Right renal cortex interstitium (tissue), 3 donors: Measurements from ENCODE around the gene KRTAP5-5. TPM values are rescaled to one million over a fixed set of nuclear protein-coding genes. Genes with fewer than 3 reads are reported as not detected.
"Not testable (repeated sequence)": the region's sequence is repeated elsewhere in the genome, so short reads cannot be mapped to it uniquely, and the experiment has no call there.

Experiments used
- DNase-seq, 3 donors: peaks; one replicate each; pipeline ENCODE4 v3.0.0-alpha.2; 2013; ENCODE audit warnings: low read depth in 3 of 3, low spot score in 2 of 3
- polyA plus RNA-seq, 3 donors: library from polyadenylated mRNA; unstranded; fragments of 120-200 nt; gene quantifications; one replicate each; pipeline ENCODE4 v1.2.1, GENCODE V29; 2013; ENCODE audit not compliant: insufficient read length in 3 of 3

KRTAP5-5 gene
- polyA plus RNA-seq = not detected

GRCh38 chr11:1629326-1630185 is at the start of gene KRTAP5-5:
Gene KRTAP5-5, plus strand, starts transcription at chr11:1629775. Its CDS starts 66 bp downstream, at chr11:1629841.
- DNase-seq = no peak

GRCh38 chr11:1581976-1582375 is 47.6 kb upstream of the KRTAP5-5 start:
- no peak for DNase-seq

- DNase-seq = not testable (repeated sequence)
Observed at GRCh38 chr11:1582909-1583308, 46.7 kb upstream of the KRTAP5-5 start.

GRCh38 chr11:1584661-1585370 is 44.8 kb upstream of the KRTAP5-5 start, which contains the start of gene KRTAP5-1:
Gene KRTAP5-1, minus strand, starts transcription at chr11:1585283. Its CDS starts 34 bp downstream, at chr11:1585249.
- not testable (repeated sequence) for DNase-seq

GRCh38 chr11:1586699-1587098 is 42.9 kb upstream of the KRTAP5-5 start:
- no peak for DNase-seq

- not testable (repeated sequence) for DNase-seq
Observed at GRCh38 chr11:1589191-1589963, 40.2 kb upstream of the KRTAP5-5 start.

- no peak for DNase-seq
Observed at GRCh38 chr11:1589996-1590395, 39.6 kb upstream of the KRTAP5-5 start.

- no peak for DNase-seq
Observed at GRCh38 chr11:1592628-1593027, 36.9 kb upstream of the KRTAP5-5 start.

- not testable (repeated sequence) for DNase-seq
Observed at GRCh38 chr11:1595994-1596575, 33.5 kb upstream of the KRTAP5-5 start.

GRCh38 chr11:1596576-1597121 is 32.9 kb upstream of the KRTAP5-5 start:
- not testable (repeated sequence) for DNase-seq

- no peak for DNase-seq
Observed at GRCh38 chr11:1597331-1597993, 32.1 kb upstream of the KRTAP5-5 start.

GRCh38 chr11:1597994-1598380 is 31.6 kb upstream of the KRTAP5-5 start, which contains the start of gene KRTAP5-2:
Gene KRTAP5-2, minus strand, starts transcription at chr11:1598294. Its CDS starts 44 bp downstream, at chr11:1598250.
- DNase-seq = no peak

GRCh38 chr11:1598406-1598805 is 31.2 kb upstream of the KRTAP5-5 start:
- not testable (repeated sequence) for DNase-seq

GRCh38 chr11:1598816-1599215 is 30.8 kb upstream of the KRTAP5-5 start:
- DNase-seq = no peak

GRCh38 chr11:1600626-1601025 is 28.9 kb upstream of the KRTAP5-5 start:
- no peak for DNase-seq

- not testable (repeated sequence) for DNase-seq
Observed at GRCh38 chr11:1601663-1602062, 27.9 kb upstream of the KRTAP5-5 start.

GRCh38 chr11:1603629-1604028 is 25.9 kb upstream of the KRTAP5-5 start:
- DNase-seq = no peak

GRCh38 chr11:1604181-1604580 is 25.4 kb upstream of the KRTAP5-5 start:
- DNase-seq = no peak

GRCh38 chr11:1604711-1605110 is 24.9 kb upstream of the KRTAP5-5 start:
- DNase-seq = no peak
